ENCODE results near the gene SCN3B. TPM values are rescaled to one million over a fixed set of nuclear protein-coding genes. Genes with fewer than 3 reads are reported as not detected.

SCN3B gene
- total and polyA plus RNA-seq, 2 of the 13 experiments (the other 11 are each of a cell fraction or from before 2014, with no cell fraction given), result 0.07 to 0.11 TPM

DNA sequence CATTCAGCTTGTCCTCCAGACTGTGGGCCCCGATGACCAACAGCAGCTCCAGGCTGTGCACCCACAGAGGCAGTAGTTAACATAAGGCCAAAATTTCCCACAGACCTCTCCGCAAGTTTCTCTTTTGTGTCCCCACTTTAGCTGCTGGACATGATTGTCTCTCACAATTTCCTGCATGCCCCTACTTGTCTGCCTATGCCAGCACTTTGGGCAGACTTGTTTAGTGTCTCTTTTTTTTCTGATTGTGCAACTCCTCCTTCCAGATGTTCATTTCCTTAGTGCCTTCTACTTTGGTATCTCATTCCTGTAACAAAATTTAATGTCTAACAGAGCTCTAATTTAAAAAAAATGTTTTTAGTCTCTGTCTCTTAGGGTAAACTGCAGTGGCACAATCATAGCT, 23.8 kb upstream of the SCN3B start:
- Histone ChIP-seq H3K27ac (ENCODE audit: extremely low read length, insufficient read depth, low read length) (no peak overlapping the region), H2AFZ (ENCODE audit: low read length) (no peak overlapping the region), H3K4me2 (ENCODE audit: low read depth, low read length) (no peak overlapping the region), H3K9me3 (ENCODE audit: low read length) (no peaks in the 10 kb centered on the region), H4K20me1 (ENCODE audit: insufficient read depth, low read length) (no peaks in the 10 kb centered on the region), H3K79me2 (ENCODE audit: insufficient read depth, low read length) (no peaks in the 10 kb centered on the region), H3K27me3 (ENCODE audit: control insufficient read depth in 1 of 2, insufficient read depth in 2 of 2, low read length in 2 of 2) (no peaks in the 10 kb centered on the region), H3K4me3 (replicated peaks in 1 of 3; ENCODE audit: insufficient read depth in 1 of 3, low read depth in 2 of 3, low read length in 3 of 3) (no peak overlapping the region), H3K9ac (ENCODE audit: insufficient read depth, low read depth, low read length) (no peak overlapping the region), H3K4me1 (ENCODE audit: insufficient read depth, low read length) (no peaks in the 10 kb centered on the region), H3K36me3 (replicated peaks in 1 of 2; ENCODE audit: control insufficient read depth in 1 of 2, insufficient read depth in 2 of 2, low read length in 2 of 2) (no peaks in the 10 kb centered on the region)
- TF ChIP-seq KLF15 (CRISPR knock-in tag; IDR thresholded peaks at IDR 0.05; ENCODE audit: borderline replicate concordance), result no peak
- TF ChIP-seq, protein P1, sequence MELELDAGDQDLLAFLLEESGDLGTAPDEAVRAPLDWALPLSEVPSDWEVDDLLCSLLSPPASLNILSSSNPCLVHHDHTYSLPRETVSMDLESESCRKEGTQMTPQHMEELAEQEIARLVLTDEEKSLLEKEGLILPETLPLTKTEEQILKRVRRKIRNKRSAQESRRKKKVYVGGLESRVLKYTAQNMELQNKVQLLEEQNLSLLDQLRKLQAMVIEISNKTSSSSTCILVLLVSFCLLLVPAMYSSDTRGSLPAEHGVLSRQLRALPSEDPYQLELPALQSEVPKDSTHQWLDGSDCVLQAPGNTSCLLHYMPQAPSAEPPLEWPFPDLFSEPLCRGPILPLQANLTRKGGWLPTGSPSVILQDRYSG (CRISPR knock-in tag; IDR thresholded peaks at IDR 0.05), result no peak
- no peak for ATAC-seq
- DNase-seq (ENCODE audit: low spot score), result no peak
- in situ Hi-C loops (cut with HindIII; ENCODE audit: extremely low pct_ligation_motif_present, low pct_unique_long_range_greater_than_20kb) (no loop called here), intact Hi-C loops (cut with micrococcal nuclease; ENCODE audit: unreplicated experiment) (no loop called here)
- no peak for FAIRE-seq
- BruUV-seq (replicated peaks), result no TSS peak
- 100% methylated on average over 1 of the region's 2 CpGs for WGBS (ENCODE audit: low lambda C conversion rate)
- ChIA-PET POLR2A (no interaction called here), CTCF (ENCODE audit: low intra/inter-chr PET ratio, low total read pairs) (no interaction called here)

DNA sequence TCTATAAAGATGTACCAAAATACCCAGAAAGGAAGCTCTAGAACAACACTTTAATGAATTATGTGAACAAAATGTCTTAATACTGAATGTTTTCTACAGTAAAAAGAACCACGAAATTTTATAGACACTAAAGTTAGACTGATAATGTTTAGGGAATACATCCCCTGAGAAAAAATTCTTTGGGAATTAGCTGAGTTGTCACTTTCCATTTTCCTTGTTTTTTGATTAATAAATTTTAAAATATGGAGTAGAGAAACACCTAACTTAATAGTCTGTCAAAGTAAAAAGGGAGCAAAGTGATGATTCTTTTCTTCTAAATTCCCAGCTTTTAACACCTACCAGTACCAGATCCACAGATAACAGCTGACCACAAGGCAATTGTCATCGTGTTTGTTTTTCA, 23.1 kb upstream of the SCN3B start:
- Histone ChIP-seq H3K9ac (ENCODE audit: insufficient read depth, low read depth, low read length) (no peak overlapping the region), H3K4me2 (ENCODE audit: low read depth, low read length) (no peak overlapping the region), H3K4me3 (replicated peaks in 1 of 3; ENCODE audit: insufficient read depth in 1 of 3, low read depth in 2 of 3, low read length in 3 of 3) (no peak overlapping the region), H2AFZ (ENCODE audit: low read length) (no peak overlapping the region), H3K27ac (ENCODE audit: extremely low read length, insufficient read depth, low read length) (no peak overlapping the region), H3K4me1 (ENCODE audit: insufficient read depth, low read length) (no peaks in the 10 kb centered on the region), H3K79me2 (ENCODE audit: insufficient read depth, low read length) (no peaks in the 10 kb centered on the region), H3K9me3 (ENCODE audit: low read length) (no peaks in the 10 kb centered on the region), H3K36me3 (replicated peaks in 1 of 2; ENCODE audit: control insufficient read depth in 1 of 2, insufficient read depth in 2 of 2, low read length in 2 of 2) (no peaks in the 10 kb centered on the region), H4K20me1 (ENCODE audit: insufficient read depth, low read length) (no peaks in the 10 kb centered on the region), H3K27me3 (ENCODE audit: control insufficient read depth in 1 of 2, insufficient read depth in 2 of 2, low read length in 2 of 2) (no peaks in the 10 kb centered on the region)
- POLR2A ChIA-PET, result no interaction called here
- TF ChIP-seq, protein P2, sequence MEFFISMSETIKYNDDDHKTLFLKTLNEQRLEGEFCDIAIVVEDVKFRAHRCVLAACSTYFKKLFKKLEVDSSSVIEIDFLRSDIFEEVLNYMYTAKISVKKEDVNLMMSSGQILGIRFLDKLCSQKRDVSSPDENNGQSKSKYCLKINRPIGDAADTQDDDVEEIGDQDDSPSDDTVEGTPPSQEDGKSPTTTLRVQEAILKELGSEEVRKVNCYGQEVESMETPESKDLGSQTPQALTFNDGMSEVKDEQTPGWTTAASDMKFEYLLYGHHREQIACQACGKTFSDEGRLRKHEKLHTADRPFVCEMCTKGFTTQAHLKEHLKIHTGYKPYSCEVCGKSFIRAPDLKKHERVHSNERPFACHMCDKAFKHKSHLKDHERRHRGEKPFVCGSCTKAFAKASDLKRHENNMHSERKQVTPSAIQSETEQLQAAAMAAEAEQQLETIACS (CRISPR knock-in tag; IDR thresholded peaks at IDR 0.05), result no peak
- TF ChIP-seq ZNF660 (CRISPR knock-in tag; IDR thresholded peaks at IDR 0.05; ENCODE audit: borderline replicate concordance, low read depth) (no peak), IRX3 (CRISPR knock-in tag; IDR thresholded peaks at IDR 0.05; ENCODE audit: borderline replicate concordance, low read depth) (no peak), DPF2 (CRISPR knock-in tag; IDR thresholded peaks at IDR 0.05; ENCODE audit: borderline replicate concordance, low read depth) (no peak), PHF8 (CRISPR knock-in tag; IDR thresholded peaks at IDR 0.05) (no peak), MAFK (conservative IDR thresholded peaks at IDR 0.05 in 1 of 2, IDR thresholded peaks at IDR 0.05 in 1 of 2; ENCODE audit: low read length in 2 of 2) (peak in 1 of 2 experiments; percentile 50; a peak in 2 of 4 replicates)
- no peak for DNase-seq (ENCODE audit: low spot score)
- 0% methylated on average over 2 of the region's 2 CpGs for WGBS (ENCODE audit: low lambda C conversion rate)
- intact Hi-C loops (cut with micrococcal nuclease; ENCODE audit: unreplicated experiment) (no loop called here), in situ Hi-C loops (cut with HindIII; ENCODE audit: extremely low pct_ligation_motif_present, low pct_unique_long_range_greater_than_20kb) (no loop called here)
- ATAC-seq, result no peak
- CTCF ChIA-PET (ENCODE audit: low intra/inter-chr PET ratio, low total read pairs), result no interaction called here
- BruUV-seq (replicated peaks), result no TSS peak
- FAIRE-seq, result no peak
